Measurements from ENCODE around the gene PAQR5. TPM values are rescaled to one million over a fixed set of nuclear protein-coding genes. Genes with fewer than 3 reads are reported as not detected.
"Not testable (repeated sequence)": the region's sequence is repeated elsewhere in the genome, so short reads cannot be mapped to it uniquely, and the experiment has no call there.

PAQR5 gene
- total and polyA plus RNA-seq, 4 donors: 2.3 to 22.6 (median 10.5) TPM

GRCh38 chr15:69299943-69300588 lies 1.4 kb downstream of the PAQR5 start:
- H3K27me3 ChIP-seq (ENCODE audit: control insufficient read depth in 3 of 3, insufficient read depth in 3 of 3, low read length in 2 of 3): peaks cover 0 to 3% (median 0%) of the 10 kb centered on the region in 3 donors
- ATAC-seq (ENCODE audit: insufficient read depth, low FRiP score) (no peak), DNase-seq (peak in 1 of 3 donors; percentile 36)
- no peak for TF ChIP-seq CTCF (IDR thresholded peaks at IDR 0.05; ENCODE audit: control extremely low read depth, extremely low read depth)
- H3K4me3 ChIP-seq: peak overlapping the region; percentile 2
- peak overlapping the region in 1 of 2 donors; percentile 1 for H3K27ac ChIP-seq (ENCODE audit: low read depth in 1 of 2, low read length in 1 of 2)
- no peak overlapping the region for H3K9ac ChIP-seq (ENCODE audit: insufficient read depth in 1 of 2, low read length in 2 of 2)
- no peaks in the 10 kb centered on the region for H3K9me3 ChIP-seq (ENCODE audit: control insufficient read depth in 4 of 4, insufficient read depth in 3 of 4, low read length in 3 of 4)
- WGBS, 2 donors: 61 to 63% methylated on average over 9 of the region's 9 CpGs
- H3K36me3 ChIP-seq (ENCODE audit: control insufficient read depth in 4 of 4, insufficient read depth in 4 of 4, low read length in 4 of 4): no peaks in the 10 kb centered on the region
- peaks cover 1 to 11% (median 2%) of the 10 kb centered on the region in 5 donors for H3K4me1 ChIP-seq (ENCODE audit: control insufficient read depth in 5 of 5, insufficient read depth in 5 of 5, low read length in 5 of 5)

GRCh38 chr15:69301101-69301500 lies 2.4 kb downstream of the PAQR5 start:
- H3K27me3 ChIP-seq (ENCODE audit: control insufficient read depth in 3 of 3, insufficient read depth in 3 of 3, low read length in 2 of 3); H3K9me3 ChIP-seq (ENCODE audit: control insufficient read depth in 4 of 4, insufficient read depth in 3 of 4, low read length in 3 of 4); ATAC-seq (ENCODE audit: insufficient read depth, low FRiP score); H3K36me3 ChIP-seq (ENCODE audit: control insufficient read depth in 4 of 4, insufficient read depth in 4 of 4, low read length in 4 of 4); DNase-seq; H3K9ac ChIP-seq (ENCODE audit: insufficient read depth in 1 of 2, low read length in 2 of 2); H3K4me3 ChIP-seq; H3K27ac ChIP-seq (ENCODE audit: low read depth in 1 of 2, low read length in 1 of 2): not testable (repeated sequence)
- H3K4me1 ChIP-seq (ENCODE audit: control insufficient read depth in 5 of 5, insufficient read depth in 5 of 5, low read length in 5 of 5): peaks cover 2 to 12% (median 5%) of the 10 kb centered on the region in 5 donors
- 92 to 95% methylated on average over 6 to 8 of the region's 8 CpGs for WGBS, 2 donors

- not testable (repeated sequence) for H3K27ac ChIP-seq (ENCODE audit: low read depth in 1 of 2, low read length in 1 of 2); H3K4me3 ChIP-seq; H3K9ac ChIP-seq (ENCODE audit: insufficient read depth in 1 of 2, low read length in 2 of 2); DNase-seq; H3K9me3 ChIP-seq (ENCODE audit: control insufficient read depth in 4 of 4, insufficient read depth in 3 of 4, low read length in 3 of 4); ATAC-seq (ENCODE audit: insufficient read depth, low FRiP score); H3K27me3 ChIP-seq (ENCODE audit: control insufficient read depth in 3 of 3, insufficient read depth in 3 of 3, low read length in 2 of 3); H3K36me3 ChIP-seq (ENCODE audit: control insufficient read depth in 4 of 4, insufficient read depth in 4 of 4, low read length in 4 of 4)
- H3K4me1 ChIP-seq (ENCODE audit: control insufficient read depth in 5 of 5, insufficient read depth in 5 of 5, low read length in 5 of 5): peaks cover 2 to 12% (median 5%) of the 10 kb centered on the region in 5 donors
- 96 to 97% methylated on average over 6 of the region's 6 CpGs for WGBS, 2 donors
These were observed 3.4 kb downstream of the PAQR5 start for GRCh38 chr15:69302087-69302486.

- DNase-seq: no peak
- ATAC-seq (ENCODE audit: insufficient read depth, low FRiP score): no peak
- Histone ChIP-seq H3K9me3 (ENCODE audit: control insufficient read depth in 4 of 4, insufficient read depth in 3 of 4, low read length in 3 of 4) (no peaks in the 10 kb centered on the region), H3K36me3 (ENCODE audit: control insufficient read depth in 4 of 4, insufficient read depth in 4 of 4, low read length in 4 of 4) (peaks cover 0 to 4% (median 0%) of the 10 kb centered on the region in 4 donors), H3K27ac (ENCODE audit: low read depth in 1 of 2, low read length in 1 of 2) (no peak overlapping the region), H3K9ac (ENCODE audit: insufficient read depth in 1 of 2, low read length in 2 of 2) (no peak overlapping the region), H3K4me3 (no peak overlapping the region), H3K27me3 (ENCODE audit: control insufficient read depth in 3 of 3, insufficient read depth in 3 of 3, low read length in 2 of 3) (no peaks in the 10 kb centered on the region), H3K4me1 (ENCODE audit: control insufficient read depth in 5 of 5, insufficient read depth in 5 of 5, low read length in 5 of 5) (peaks cover 2 to 11% (median 5%) of the 10 kb centered on the region in 5 donors)
- 79% methylated on average over 3 of the region's 3 CpGs for WGBS, 2 donors
- TF ChIP-seq CTCF (IDR thresholded peaks at IDR 0.05; ENCODE audit: control extremely low read depth, extremely low read depth): no peak
These were observed 4.2 kb downstream of the PAQR5 start for GRCh38 chr15:69302929-69303328.
